ENCODE measurements around the gene SEZ6L.

Gene SEZ6L

GRCh38 chr22:26169315-26170111 lies at the start of gene SEZ6L:
TSS of gene SEZ6L (plus strand) at chr22:26169462. CDS start at chr22:26169670, 208 bp downstream.
- H3K4me3 ChIP-seq (ENCODE audit: low read length): no peak within 1 kb of the TSS
- no peak for TF ChIP-seq CTCF (conservative IDR thresholded peaks at IDR 0.05; ENCODE audit: low read length)
- no peak for DNase-seq (ENCODE audit: low read depth)

- no peak for DNase-seq (ENCODE audit: low read depth)
- H3K4me3 ChIP-seq (ENCODE audit: low read length): no peak overlapping the region
Observed at GRCh38 chr22:26122920-26123468, 46.3 kb upstream of the SEZ6L start.

GRCh38 chr22:26124991-26125725 lies 44.1 kb upstream of the SEZ6L start:
- TF ChIP-seq CTCF (conservative IDR thresholded peaks at IDR 0.05; ENCODE audit: low read length): no peak
- H3K4me3 ChIP-seq (ENCODE audit: low read length): no peak overlapping the region
- DNase-seq (ENCODE audit: low read depth): no peak

More at GRCh38 chr22:26122920-26123468, 46.3 kb upstream of the SEZ6L start:
- TF ChIP-seq CTCF (conservative IDR thresholded peaks at IDR 0.05; ENCODE audit: low read length): no peak

GRCh38 chr22:26127126-26127525 lies 42.1 kb upstream of the SEZ6L start:
- TF ChIP-seq CTCF (conservative IDR thresholded peaks at IDR 0.05; ENCODE audit: low read length): no peak
- no peak overlapping the region for H3K4me3 ChIP-seq (ENCODE audit: low read length)
- DNase-seq (ENCODE audit: low read depth): no peak

GRCh38 chr22:26127556-26127955 lies 41.7 kb upstream of the SEZ6L start:
- H3K4me3 ChIP-seq (ENCODE audit: low read length): no peak overlapping the region
- no peak for TF ChIP-seq CTCF (conservative IDR thresholded peaks at IDR 0.05; ENCODE audit: low read length)
- DNase-seq (ENCODE audit: low read depth): no peak

- no peak for DNase-seq (ENCODE audit: low read depth)
- H3K4me3 ChIP-seq (ENCODE audit: low read length): no peak overlapping the region
- TF ChIP-seq CTCF (conservative IDR thresholded peaks at IDR 0.05; ENCODE audit: low read length): no peak
Observed at GRCh38 chr22:26131589-26132154, 37.6 kb upstream of the SEZ6L start.

Data from AG10803 (cell line).